Endometrial microvascular endothelial cells (primary cell): ENCODE measurements around the gene IYD. TPM values are rescaled to one million over a fixed set of nuclear protein-coding genes. Genes with fewer than 3 reads are reported as not detected.
"Not testable (repeated sequence)": the region's sequence is repeated elsewhere in the genome, so short reads cannot be mapped to it uniquely, and the experiment has no call there.

ENCODE experiments used
- in situ Hi-C: cut with HindIII; loops from 2 replicates; pipeline ENCODE4 v1.10.0; 2017; ENCODE audit warnings: low sequenced_read_pairs, low pct_unique_long_range_greater_than_20kb; ENCODE audit errors: inconsistent ontology term
- total RNA-seq: library from RNA; depleted of rRNA; stranded (reverse); fragments of >200 nt; gene quantifications from one replicate; pipeline ENCODE4 v1.2.3, GENCODE V29; 2015; ENCODE audit errors: inconsistent ontology term

The IYD gene
- total RNA-seq, 1 donor from 2014 or later: not detected

- in situ Hi-C loops: no loop called here
Observed at GRCh38 chr6:150418827-150419594, 50.2 kb downstream of the IYD start.

GRCh38 chr6:150420428-150420827 lies 51.6 kb downstream of the IYD start:
- in situ Hi-C loops: no loop called here

DNA sequence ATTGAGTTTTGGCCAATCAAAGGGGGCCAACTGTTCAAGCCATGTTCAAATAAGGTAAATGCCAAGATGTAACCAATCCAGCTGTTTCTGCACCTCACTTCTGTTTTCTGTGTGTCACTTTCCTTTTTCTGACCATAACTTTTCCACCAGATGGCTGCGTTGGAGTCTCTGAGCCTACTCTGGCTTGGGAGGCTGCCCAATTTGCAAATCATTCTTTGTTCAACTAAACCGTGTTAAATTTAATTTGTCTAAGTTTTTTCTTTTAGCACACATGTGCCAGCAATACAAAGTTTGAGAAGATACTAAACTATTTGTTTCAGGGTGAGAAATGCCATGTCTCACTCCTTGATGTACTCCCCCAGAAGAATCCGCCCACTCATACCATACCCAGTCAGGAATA lies 52.1 kb downstream of the IYD start:
- in situ Hi-C loops: no loop called here

DNA sequence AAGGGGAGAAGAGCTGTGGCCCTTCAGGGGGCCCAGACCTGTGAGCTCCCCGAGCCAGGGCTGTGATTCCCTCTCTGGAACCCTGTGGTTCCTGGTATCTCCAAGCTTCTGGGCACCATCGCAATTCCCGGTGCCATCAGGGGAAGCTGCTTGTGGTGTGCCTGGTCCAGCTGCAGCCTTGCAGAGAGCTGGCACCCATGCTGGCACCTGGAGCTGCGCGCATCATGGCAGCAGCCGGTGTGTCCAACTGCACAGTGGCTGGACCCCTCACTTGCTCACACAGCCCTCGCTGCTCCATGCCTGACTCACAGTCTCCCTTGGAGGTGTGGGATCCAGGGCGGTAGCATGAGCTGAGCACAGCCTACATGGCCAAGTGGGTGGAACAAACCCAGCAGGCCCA lies 56.7 kb downstream of the IYD start:
- in situ Hi-C loops: no loop called here

DNA sequence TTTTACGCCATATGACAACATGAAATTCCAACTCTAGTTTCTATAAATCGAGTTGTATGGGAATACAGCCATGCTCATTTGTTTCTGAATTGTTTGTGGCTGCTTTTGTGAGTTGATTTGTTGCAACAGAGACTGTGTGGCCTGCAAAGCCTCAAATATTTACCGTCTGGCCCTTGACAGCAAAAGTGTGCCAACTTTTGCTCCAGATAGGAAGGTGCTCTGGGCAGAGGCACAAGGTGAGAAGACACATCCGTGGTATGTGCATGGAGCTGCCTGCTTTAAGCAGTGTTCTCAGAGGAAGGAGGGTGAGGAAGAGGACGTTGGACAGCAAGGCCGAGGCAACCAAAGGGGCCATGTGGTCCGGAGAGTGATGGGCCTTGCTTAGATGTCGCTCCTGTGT lies 57.4 kb downstream of the IYD start:
- in situ Hi-C loops: no loop called here

DNA sequence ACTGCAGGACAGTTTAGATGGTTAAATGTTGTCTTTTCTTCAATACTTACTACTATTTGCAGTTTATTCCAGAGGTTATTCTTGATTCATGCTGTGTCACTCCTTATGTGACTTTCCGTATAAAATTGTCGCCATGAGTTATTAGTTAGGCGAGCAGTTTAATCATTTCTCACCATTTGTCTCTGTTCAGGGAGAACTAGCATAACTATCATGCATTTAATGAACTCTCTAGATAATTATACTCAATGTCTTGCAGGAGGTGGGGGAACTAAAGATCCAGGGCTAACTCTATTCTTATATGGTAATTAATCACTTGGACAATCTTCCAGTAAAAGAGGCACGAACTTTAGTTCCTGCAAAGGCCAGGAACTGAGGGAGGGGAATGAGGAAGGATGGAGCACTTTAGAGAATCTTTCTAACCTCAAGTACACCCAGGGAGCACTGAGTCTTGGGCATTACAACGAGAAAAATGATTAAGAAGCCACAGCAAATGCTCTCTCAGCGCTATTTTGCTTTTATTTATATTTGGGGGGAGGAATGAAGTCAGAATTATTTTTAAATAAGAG lies 58.3 kb downstream of the IYD start:
- in situ Hi-C loops: no loop called here

DNA sequence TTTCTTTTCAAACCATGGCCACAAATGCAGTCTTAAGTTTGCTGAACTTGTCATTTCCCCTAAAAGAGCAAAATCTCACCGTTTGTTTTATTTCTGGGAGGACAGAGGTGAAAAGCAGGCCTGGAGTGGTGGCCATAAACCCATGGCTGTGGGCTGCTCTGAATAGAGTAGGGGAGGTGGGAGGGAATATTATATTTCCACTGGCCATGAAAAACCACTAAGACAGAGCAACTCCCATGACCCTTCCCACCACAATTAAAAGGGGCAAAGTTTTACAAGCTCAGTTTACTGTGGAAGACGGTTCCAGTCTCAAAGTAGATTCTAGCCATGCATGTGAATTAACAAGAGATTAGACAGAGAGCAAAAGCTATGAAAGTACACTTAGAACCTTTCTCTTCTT lies 59.0 kb downstream of the IYD start:
- in situ Hi-C loops: no loop called here

DNA sequence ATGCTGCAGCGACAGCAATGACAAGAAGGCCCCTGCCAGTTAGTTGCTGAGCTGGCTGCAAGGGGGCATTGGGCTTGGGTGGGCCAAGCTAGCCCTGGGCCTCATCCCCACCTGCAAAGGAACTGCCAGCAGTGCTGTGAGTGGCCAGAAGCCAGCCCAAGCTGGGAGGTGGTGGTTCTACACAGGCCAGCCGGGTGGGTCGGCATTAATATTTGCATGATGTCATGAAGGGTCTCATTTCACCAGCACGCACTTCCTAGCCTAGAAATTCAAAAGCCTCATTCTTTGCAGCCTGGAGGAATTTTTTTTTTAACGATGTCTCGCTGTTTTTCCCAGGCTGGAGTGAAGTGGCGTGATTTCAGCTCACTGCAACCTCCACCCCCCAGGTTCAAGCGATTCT lies 62.0 kb downstream of the IYD start:
- in situ Hi-C loops: no loop called here

- in situ Hi-C loops: no loop called here
Observed at GRCh38 chr6:150435360-150435759, 66.5 kb downstream of the IYD start.

- in situ Hi-C loops: no loop called here
Observed at GRCh38 chr6:150435832-150436231, 67.0 kb downstream of the IYD start.

- in situ Hi-C loops: no loop called here
Observed at GRCh38 chr6:150439373-150439772, 70.6 kb downstream of the IYD start.

DNA sequence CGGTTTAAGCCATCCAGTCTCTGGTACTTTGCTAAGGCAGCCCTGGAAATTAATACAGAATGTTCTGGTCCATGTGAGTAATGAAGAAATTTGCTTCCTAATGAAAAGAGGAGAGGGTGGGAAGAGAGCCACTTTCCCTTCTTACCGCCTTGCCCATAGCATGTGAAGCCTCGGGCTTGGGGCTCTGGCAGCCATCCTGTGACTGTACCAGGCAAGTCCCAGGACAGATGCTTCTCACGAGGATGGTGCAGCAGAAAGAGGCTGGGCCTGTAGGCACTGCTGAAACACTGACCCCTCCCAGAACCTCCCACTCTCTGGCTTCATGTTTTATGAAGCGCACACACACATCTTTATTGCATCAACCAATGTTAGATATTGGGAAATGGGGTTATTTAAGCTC lies 74.8 kb downstream of the IYD start:
- in situ Hi-C loops: no loop called here

- in situ Hi-C loops: no loop called here
Observed at GRCh38 chr6:150444308-150444707, 75.5 kb downstream of the IYD start.

- in situ Hi-C loops: no loop called here
Observed at GRCh38 chr6:150445486-150445885, 76.7 kb downstream of the IYD start.

DNA sequence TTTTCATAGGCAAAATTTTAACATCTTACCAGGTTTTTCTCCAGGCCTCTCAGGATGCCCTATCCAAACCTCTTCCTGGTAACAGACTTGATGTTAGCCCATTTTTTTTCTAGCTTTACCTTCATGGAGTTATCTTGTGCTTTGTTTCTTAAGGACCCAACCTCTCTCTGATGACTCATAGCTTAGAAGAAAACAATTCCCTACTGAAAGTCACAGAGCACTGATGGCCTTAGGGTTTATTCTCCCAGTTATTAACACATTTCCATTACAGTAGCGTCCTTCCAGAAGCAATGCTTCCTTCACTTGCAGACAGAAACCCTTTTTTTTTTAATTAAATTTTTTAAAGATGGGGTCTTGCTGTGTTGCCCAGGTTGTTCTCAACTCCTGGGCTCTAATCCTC lies 79.4 kb downstream of the IYD start:
- in situ Hi-C loops: no loop called here

- in situ Hi-C loops: not testable (repeated sequence)
Observed at GRCh38 chr6:150449055-150449454, 80.2 kb downstream of the IYD start.

GRCh38 chr6:150450918-150451317 lies 82.1 kb downstream of the IYD start:
- in situ Hi-C loops: no loop called here

DNA sequence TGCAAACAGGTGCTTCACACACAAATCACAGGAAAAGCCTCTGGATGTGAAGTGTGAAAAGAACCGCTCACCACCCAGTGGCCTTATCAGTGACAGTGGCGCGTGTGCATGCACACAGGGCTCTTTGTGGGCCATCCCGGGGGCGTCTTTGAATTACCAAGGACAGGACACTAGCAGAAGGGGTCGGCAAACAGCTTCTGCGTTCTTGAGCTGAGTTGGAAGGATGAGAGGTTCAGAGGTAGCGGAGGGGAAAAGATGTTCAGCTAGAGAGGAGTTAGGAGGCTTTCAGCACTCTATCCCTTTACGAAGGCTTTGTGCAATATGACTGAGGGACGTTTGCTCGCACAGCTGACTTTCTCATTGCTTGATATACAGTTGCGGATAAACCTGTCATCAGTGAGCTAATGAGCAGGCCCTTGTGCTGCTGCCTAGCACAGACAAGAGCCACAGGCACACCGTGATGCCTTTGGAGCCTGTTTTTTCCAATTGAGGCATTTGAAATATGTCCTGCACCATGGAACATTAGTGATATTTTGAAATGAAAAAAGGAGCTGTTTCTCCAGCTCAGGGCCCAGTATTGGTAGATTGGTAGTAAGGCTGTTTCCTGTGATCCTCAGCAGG lies 83.1 kb downstream of the IYD start:
- in situ Hi-C loops: no loop called here

GRCh38 chr6:150452428-150453243 lies 83.8 kb downstream of the IYD start:
- in situ Hi-C loops: no loop called here

DNA sequence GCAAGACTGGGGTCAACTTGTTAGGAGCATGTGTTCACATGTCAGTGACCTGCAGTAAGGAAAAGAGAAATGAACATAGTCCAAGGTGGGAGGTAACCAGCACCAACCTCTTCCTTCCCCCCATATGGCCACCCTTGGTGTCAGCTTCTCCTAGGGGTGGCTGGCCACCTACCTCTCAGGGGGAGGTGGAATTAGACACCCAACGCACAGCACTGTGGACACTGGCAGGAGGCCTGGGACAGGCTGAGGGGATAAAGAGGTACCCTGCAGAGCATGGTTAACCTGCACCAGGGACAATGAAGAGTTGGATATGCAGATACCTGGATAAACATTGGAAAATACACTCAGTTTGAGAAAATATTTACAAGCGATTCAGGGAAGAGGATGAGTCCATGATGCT lies 84.5 kb downstream of the IYD start:
- in situ Hi-C loops: no loop called here
